Right renal pelvis (tissue), 4 donors: ENCODE results near the gene ADRB2. TPM values are rescaled to one million over a fixed set of nuclear protein-coding genes. Genes with fewer than 3 reads are reported as not detected.

ENCODE experiments used
- DNase-seq, 4 donors: peaks; one replicate each; pipeline ENCODE4 v3.0.0-alpha.2; 2013; ENCODE audit warnings: low read depth in 4 of 4, low spot score in 3 of 4, missing footprints in 1 of 4
- polyA plus RNA-seq, 4 donors: library from polyadenylated mRNA; unstranded; fragments of 120-200 nt; gene quantifications; one replicate each; pipeline ENCODE4 v1.2.1, GENCODE V29; 2013; ENCODE audit not compliant: insufficient read length in 4 of 4

The ADRB2 gene
- polyA plus RNA-seq, 4 donors, result 0.13 to 0.53 (median 0.43) TPM

DNA sequence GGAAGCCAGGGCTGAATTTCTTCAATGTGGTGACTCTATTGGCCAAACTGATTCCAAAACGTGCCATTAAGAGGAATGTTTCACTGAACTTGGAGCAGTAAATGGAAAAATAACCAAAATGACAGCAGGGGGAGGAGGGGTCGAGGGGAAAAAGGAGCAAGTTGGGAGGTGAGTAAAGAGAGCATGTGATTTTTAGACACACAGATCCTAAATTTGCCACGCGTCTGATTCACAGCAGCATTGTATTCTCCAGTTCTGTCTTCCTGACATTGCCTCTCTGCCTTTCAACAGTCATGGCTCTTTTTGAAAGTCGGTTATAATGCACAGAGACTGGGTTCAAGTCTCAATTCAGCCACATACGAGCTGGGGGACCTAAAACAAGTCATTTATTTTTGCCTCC, 22.0 kb upstream of the ADRB2 start:
- no peak for DNase-seq

DNA sequence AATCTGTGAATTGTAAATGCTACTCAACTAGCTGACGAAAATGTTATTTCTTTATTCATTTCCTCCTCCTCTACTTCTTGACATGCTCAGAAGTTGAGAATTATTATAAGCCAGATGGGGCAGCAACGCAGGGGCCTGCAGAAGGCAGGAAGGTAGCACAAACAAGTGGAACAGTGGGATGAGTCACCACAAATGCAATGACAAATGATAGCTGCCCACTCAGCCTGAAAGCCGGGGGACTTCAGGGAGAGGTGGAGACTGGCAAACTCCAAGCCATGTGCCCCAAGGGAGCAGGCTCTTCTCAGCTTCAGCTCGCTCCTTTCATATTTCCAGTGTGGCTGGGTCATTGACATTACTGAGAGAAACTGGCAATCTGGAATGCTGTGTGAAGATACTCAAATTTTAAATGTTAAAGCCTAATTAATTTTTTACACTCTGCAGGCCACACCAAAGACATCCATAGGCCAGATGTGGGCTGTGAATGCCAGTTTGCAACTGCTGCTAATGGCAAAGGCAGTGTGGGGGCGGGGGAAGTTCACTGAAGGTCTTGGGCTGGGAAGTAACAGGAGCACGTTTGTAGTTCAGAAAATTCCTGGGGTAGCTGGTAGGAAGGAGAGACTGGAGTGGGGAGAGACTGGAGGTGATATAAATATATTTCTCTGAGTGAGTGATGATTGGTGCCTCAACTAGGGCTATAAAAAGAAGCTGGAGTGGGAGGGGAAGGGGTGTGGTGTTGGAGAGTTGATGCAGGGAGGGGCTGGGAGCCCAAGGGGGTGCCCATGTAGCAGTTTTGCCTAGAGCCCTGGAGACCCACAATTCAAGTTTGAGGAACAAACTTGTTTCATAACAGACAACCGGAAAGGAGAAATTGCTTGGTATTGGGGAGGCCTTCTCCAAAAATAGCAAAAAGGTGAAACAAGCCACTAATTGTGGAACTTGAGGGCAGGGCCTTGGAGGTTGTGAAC, 20.8 kb upstream of the ADRB2 start:
- no peak for DNase-seq

DNA sequence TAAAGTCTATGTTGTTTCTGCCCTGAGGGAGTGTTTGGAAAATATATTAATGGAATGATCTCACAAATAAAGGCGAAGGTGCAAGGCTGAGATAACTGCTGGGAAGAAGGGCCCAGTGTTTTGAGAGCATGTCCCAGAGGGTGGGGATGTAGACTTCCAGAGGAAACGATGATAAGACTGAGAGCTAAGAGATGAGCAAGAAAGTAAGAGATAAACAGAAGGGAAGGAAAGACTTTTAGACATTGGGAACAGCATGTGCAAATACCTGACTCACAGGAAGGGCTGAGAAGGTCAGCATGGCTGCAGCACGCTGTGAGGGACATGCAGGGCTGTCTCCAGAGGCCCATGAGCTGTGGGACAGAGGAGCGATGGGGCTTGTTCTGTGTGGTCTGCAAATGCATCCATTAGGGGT, 19.9 kb upstream of the ADRB2 start:
- DNase-seq, result no peak

DNA sequence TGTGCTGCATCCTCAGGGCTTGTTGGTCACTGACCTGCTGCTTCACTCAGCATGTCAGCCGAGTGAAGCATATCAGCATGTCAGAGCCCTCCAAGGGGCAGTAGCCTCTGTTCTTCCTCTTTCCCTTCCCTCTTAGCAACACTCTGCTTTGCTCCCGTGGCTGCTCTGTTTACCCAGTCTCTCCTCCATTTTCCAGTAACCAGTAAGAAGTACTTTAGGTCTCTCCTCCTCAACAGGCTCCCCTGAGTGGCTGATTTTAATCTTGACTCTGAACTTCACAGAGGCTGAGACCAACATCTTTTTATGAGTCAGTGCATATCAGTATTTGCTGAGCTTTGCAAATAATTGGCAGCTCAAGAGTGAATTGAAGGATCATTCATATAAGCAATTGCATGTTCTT, 18.6 kb upstream of the ADRB2 start:
- no peak for DNase-seq

DNA sequence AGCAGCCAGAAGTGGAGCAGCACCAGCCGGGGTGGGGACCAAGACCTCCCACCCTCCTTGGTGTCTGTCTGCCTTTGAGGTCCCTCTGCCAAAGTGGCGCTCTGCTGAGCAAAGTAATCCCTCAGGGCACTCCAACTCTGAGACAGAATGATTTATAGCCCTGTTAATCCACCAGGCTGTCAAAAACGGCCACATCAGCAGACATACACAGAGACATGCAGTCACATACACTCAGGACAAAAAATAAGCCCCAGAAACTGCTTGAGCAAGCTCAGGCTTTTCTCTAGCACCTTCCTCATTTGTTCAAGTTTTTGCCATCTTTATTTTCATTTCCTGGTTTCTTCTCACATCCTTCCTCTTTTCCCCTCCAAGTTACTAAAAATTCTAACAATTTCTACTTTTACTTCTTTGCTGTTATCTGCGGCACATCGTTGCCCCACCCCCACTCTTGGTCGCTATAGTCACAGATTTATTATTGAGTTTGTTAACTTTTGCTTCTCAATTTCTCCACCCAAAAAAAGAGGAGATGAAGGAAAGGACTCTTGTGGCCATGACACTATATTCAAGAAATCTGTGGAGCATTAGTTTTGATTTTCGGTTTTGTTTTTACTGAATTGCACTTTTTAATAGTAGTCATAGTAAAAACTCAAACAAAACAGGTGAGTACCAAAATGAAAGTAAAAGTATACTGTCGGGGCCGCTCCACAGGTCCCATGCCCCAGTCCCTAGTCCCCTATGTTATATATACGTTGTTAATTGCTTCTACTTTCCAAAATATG, 17.4 kb upstream of the ADRB2 start:
- no peak for DNase-seq

DNA sequence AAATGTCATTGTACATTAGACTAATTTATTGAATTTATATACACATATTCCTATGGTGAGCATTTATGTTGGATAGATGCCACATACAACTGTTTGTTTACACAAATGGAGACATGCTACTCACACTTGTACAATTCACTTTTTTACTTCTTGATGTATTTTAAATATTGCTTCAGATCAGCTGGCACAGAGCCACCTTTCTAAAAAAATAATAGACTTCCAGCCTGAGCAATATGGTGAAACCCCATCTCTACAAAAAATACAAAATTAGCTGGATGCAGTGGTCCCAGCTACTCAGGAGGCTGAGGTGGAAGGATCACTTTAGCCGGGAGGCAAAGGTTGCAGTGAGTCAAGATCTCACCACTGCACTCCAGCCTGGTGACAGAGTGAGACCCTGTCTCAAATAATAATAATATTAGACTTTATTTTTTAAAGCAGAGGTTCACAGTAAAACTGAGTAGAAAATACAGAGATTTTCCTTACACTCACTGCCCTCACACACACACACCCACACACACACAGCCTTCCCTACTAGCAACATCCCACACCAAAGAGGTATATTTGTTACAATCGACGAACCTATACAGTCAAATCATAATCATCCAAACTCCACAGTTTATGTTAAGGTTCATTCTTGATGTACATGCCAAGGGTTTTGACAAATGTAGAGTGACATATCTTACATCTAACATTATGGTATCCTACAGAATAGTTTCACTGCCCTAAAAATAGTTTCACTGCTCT, 16.5 kb upstream of the ADRB2 start:
- no peak for DNase-seq

DNA sequence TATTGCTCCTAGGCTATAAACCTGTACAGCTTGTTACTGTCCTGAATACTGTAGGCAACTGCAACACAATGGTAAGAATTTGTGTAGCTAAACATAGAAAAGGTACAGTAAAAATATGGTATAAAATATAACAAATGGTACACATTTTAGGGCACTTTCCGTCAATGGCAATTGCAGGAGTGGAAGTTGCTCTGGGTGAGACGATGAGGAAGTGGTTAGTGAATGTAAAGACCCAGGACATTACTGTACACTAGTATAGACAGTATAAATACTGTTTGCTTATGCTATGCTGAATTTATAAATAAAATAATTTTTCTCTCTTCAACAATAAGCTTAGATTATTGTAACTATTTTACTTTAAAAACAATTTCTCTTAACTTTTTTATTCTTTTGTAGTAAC, 15.6 kb upstream of the ADRB2 start:
- no peak for DNase-seq

DNA sequence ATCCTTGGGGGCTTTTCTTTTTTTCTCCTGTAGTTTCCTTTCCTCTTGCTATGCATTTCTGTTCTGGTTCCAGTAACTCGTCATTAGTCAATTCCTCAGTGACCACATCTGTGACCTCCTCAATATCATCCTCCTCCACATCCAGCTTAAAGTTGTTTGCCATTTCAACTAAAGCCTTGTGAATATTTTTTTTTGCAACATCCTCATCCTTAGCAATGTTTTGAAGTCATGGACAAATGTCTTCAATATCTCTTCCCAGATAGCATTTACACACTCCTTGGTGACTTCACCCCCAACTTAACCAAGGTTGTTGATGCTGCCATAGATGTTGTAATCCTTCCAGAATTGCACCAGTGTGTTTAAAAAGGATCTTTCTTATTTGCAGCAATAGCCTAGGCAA, 14.7 kb upstream of the ADRB2 start:
- DNase-seq, result no peak

DNA sequence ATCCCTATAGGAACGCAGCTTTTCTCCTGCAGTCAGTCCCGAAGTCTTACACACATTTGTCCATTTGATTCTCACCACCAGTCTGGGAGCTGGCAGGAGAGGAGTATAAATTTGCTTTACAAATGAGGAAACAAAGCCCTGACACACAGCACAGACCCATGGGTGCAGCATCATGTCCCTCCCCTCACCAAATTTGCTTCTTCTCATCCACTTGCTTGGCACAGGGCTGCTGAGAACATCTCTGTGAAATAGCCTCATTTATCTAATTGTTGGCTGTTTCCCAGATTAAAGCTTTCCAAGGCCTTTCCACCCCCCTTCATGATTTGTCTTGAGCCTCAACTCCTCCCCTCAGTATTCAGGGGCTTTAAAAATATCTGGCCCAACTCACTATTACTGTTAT, 11.3 kb upstream of the ADRB2 start:
- no peak for DNase-seq

DNA sequence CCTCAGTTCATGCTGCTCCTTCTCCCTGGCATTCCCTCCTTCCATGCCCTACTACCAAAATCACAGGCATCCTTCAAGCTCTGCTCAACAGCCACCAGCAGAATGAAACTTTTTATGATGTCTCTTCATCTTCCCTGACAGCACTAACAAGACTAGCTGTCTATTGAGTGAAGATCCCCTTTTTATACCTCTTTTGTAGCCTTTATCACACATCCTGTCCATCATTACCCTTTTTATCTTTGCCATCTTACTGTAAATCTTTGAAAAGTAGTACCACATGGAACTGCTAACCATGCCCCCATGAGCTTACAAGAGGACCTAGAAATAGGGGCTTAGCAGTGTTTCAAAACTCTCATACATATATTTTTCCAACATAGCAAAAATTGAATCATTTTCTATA, 10.8 kb upstream of the ADRB2 start:
- DNase-seq, result no peak

DNA sequence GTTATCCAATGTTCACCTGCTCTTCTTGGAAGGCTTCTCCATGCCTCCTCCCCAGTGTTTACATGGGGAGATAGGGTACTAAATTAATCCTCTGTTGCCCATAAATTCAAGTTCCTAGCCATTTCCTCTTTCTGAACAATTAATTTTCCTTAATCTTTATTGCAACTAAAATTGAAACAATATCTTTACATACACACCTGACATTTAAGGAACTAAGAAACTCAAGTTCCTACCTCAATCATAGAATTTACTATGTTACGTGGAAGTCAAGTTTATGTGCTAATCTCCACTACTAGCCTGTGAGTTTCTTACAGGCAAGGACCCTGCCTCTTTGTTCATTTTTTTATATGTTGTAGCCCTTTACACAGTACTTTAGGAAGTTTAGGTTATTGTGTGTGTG, 10.1 kb upstream of the ADRB2 start:
- DNase-seq, result no peak

DNA sequence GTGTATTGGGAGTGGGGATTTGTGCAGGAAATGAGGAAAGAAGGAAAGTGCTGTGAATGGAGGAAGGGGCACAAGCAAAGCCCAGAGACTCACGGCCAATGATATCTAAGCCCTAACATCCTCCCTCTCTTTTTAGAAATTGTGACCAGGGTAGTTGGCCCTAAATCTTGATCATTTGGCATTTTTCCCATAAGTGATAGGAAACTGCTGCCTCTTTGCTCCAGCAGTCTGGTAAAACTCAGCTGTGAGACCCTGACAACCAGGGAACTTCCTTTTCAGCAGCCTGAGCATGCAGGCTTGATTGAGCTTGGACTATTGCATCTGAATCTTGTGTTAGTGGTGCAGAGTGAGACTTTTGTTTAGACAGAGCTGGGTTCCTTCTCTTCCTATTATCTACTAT, 9.6 kb upstream of the ADRB2 start:
- DNase-seq, result peak in 3 of 4 donors; percentile 22 to 53 (median 35)

DNA sequence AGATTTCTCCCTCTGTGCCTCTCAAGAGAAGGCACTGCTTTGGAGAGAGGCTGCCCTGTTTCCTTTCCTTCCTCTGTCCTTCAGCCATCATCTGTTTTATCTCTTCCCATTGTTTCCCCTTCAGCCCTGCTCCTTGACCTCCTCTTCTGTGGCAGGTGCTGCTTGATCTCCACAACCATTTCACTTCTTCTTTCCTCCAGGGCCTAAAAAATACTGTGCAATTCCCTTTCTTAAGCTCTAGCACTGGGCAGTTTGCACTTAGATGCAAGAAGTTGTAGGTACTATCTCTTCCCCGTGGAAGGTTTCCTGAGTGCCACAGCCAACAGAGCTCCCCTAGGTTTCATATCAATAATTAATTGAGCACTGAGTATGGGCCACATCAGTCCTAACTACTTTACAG, 8.8 kb upstream of the ADRB2 start:
- DNase-seq, result no peak

DNA sequence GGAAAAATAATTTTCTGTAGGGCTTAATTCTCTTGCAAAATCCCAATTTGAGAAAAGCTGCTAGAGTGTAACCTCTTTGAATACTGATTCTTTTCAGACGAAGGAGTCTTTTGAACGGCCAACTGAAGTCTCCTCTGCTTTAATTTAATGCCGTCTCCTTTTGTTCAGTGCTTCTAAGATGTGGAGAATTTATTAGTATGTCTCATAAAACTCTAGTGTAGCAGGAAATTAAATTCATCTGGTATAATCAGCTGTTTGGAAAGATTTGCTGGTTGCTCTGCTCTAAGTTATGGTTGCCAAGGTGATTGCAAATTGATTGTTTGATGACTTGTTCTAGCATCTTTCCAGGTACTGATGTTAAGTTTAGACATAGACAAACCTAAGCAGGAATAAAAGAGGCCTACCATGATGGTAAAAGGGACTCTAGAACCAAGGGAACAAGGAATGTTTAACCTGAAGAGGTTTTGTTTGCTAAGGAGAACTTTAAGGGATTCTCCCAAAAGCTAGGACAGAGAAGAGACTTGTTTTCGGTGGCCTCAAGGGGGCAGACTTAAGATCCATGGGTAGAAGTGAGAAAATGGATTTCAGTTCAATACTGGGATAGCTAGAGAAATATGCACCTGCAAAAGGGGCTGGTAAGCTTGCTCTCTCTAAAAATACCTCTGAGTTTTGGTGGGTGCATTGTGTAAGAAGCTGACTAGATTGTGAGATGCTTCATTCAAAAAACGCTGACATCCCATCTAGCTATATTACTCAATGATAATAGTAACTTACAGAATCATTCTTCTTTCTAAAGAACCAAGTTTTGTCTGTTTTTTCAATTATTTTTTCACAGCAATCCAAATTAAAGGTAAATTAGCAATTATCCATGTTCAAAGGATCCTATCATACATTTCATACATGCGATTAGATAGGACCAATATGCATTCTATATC, 5.7 kb upstream of the ADRB2 start:
- DNase-seq, result no peak

DNA sequence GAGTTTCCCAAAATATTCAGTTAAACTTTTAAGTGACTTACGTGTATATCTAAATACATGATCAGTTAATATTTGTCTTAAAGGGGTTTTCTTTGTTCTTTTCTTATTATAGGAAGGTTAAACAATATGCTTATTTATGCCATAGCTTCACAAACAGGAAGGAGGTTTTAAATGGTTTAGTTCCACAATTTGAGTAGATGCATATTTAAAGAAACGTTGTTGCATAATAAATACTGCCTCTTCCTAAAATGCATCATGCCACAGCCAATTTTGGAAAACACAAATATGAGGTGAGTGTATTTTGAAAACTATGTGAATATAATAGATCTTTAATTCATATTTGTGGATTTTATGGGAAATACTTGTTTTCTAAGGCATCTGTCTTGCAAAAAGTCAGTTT, 2.5 kb upstream of the ADRB2 start:
- DNase-seq, result no peak

DNA sequence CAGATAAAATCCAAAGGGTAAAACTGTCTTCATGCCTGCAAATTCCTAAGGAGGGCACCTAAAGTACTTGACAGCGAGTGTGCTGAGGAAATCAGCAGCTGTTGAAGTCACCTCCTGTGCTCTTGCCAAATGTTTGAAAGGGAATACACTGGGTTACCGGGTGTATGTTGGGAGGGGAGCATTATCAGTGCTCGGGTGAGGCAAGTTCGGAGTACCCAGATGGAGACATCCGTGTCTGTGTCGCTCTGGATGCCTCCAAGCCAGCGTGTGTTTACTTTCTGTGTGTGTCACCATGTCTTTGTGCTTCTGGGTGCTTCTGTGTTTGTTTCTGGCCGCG, 727 bp upstream of the ADRB2 start:
- no peak for DNase-seq

DNA sequence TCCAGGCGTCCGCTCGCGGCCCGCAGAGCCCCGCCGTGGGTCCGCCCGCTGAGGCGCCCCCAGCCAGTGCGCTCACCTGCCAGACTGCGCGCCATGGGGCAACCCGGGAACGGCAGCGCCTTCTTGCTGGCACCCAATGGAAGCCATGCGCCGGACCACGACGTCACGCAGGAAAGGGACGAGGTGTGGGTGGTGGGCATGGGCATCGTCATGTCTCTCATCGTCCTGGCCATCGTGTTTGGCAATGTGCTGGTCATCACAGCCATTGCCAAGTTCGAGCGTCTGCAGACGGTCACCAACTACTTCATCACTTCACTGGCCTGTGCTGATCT, 294 bp downstream of the ADRB2 start:
- no peak for DNase-seq

DNA sequence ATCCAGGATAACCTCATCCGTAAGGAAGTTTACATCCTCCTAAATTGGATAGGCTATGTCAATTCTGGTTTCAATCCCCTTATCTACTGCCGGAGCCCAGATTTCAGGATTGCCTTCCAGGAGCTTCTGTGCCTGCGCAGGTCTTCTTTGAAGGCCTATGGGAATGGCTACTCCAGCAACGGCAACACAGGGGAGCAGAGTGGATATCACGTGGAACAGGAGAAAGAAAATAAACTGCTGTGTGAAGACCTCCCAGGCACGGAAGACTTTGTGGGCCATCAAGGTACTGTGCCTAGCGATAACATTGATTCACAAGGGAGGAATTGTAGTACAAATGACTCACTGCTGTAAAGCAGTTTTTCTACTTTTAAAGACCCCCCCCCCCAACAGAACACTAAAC, 1.3 kb downstream of the ADRB2 start:
- no peak for DNase-seq

DNA sequence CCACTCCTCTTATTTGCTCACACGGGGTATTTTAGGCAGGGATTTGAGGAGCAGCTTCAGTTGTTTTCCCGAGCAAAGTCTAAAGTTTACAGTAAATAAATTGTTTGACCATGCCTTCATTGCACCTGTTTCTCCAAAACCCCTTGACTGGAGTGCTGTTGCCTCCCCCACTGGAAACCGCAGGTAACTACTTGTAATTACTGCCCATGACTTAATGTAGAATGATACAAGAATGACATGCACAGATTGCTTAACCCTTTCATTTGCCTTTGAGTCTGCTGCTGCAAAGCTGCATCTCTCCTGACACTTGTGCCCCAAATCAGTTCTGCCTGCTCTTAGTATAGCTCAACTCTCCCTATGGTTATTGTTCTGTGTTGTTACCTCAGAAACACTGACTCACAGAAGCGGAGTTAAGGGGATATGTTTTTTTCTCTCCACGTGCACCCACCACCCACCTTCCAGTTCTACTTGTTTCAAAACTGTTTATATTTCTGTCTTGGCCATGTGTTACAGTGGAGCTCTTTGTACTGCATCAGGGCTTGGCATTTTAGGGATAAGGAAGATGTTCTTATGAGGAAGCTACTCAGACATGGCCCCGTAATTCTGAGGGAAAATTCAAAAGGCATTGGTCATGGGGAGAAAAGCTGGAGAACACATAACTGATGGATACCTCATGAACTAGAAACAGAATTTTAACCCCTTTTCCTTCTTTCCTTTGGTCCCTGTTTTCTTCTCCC, 2.3 kb downstream of the ADRB2 start:
- DNase-seq, result no peak

DNA sequence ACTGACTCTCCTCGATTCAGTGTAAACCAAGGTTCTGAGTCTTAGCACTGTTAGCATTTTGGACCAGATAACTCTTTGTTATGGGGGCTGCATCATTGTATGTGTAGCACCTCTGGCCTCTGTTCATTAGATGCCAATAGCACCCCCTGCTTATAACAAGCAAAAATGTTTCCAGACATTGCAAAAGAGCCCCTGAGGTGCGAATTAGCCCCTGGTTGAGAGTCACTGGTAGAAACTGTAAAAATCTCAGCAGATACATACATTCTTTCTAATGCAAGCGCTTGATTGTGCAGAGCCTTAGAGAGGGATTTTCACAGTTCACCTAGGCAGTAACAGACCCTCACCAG, 2.8 kb downstream of the ADRB2 start:
- DNase-seq, result no peak
